Retinal pigment epithelial cell (primary cell): ENCODE data around the gene NMS.

Experiments used
- DNase-seq: peaks from one replicate; pipeline ENCODE4 v3.0.0-alpha.2; 2010; ENCODE audit warnings: low read depth
- H3K4me3 ChIP-seq: 2 replicates; pipeline ENCODE4 v1.5.1; 2011; ENCODE audit warnings: mild to moderate bottlenecking, low read length, control low read depth, moderate library complexity
- TF ChIP-seq, protein P1 (sequence below): conservative IDR thresholded peaks from 2 replicates; pipeline ENCODE4 v1.5.1; 2011; ENCODE audit warnings: low read depth, low read length, control low read depth, inconsistent platforms

NMS gene

DNA sequence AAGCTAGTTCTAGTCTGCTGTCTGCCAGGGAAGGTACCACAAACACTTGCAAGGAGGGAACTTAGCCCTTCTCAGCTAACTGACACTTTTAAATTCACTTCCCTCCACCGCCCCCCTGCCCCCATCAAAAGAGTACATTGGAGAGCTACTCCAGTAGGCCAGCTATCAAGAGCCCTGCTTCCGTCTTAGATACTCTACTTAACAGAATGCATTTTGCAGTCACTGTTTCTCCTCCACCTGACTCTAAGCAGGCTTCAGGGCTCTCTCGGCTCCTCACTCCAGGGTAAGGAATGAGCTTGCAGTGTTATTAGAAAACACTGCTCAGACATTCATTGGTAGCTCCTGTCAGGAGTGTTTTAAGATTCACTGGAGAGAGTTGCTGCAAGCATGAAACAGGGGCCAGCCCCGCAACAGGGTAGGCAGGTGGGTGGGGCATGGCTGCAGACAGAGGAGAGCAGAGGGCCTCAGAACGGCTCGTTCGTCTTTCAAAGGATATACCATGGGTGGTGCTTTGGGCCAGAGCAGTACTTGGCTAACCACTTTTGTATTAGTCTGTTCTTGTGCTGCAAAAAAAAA lies 57.2 kb downstream of the NMS start:
- TF ChIP-seq, protein P1, sequence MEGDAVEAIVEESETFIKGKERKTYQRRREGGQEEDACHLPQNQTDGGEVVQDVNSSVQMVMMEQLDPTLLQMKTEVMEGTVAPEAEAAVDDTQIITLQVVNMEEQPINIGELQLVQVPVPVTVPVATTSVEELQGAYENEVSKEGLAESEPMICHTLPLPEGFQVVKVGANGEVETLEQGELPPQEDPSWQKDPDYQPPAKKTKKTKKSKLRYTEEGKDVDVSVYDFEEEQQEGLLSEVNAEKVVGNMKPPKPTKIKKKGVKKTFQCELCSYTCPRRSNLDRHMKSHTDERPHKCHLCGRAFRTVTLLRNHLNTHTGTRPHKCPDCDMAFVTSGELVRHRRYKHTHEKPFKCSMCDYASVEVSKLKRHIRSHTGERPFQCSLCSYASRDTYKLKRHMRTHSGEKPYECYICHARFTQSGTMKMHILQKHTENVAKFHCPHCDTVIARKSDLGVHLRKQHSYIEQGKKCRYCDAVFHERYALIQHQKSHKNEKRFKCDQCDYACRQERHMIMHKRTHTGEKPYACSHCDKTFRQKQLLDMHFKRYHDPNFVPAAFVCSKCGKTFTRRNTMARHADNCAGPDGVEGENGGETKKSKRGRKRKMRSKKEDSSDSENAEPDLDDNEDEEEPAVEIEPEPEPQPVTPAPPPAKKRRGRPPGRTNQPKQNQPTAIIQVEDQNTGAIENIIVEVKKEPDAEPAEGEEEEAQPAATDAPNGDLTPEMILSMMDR, result no peak
- H3K4me3 ChIP-seq, result no peak overlapping the region
- no peak for DNase-seq

DNA sequence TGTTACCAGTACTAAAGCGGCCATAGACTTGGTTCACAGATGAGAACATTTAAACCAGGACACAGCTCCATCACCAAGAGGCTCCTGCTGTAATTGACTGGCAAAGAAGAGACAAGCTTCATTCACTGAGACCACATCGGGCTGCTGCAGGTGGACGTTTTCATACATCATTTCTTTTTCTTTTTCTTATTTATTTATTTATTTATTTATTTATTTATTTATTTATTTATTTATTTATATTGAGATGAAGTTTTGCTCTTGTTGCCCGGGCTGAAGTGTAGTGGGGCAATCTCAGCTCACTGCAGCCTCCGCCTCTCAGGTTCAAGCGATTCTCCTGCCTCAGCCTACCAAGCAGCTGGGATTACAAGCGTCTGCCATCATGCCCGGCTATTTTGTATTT lies 58.9 kb downstream of the NMS start:
- DNase-seq, result no peak
- TF ChIP-seq, protein P1, result no peak
- H3K4me3 ChIP-seq, result no peak overlapping the region

DNA sequence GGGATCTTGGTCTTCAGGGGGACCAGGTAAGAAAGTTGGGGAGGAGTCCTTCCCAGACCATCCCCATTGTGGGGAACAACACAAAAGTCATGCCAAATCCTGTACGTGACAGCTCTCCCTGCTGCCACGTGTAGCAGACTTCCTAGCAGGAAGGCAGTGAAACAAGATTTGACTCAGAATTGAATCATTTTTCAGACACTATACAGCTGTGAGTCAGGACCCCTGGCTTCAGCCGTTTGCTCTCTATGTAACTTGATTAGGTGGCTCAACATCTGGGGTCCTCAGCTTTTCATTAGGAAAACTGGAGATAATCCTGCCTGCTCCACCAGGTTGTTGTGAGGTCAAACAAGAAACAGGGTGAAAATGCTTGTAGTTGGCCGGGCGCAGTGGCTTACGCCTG lies 59.6 kb downstream of the NMS start:
- DNase-seq, result no peak
- H3K4me3 ChIP-seq, result no peak overlapping the region
- TF ChIP-seq, protein P1, result no peak
